MM.1S (cell line): ENCODE measurements around the gene CEACAM18.

ENCODE experiments used
- DNase-seq: peaks from one replicate; pipeline ENCODE4 v3.0.0-alpha.2; 2015
- H2AFZ ChIP-seq: fragments of 300-600 bp; sonication (generic); 2 replicates; pipeline ENCODE4 v1.6.0; 2016; ENCODE audit warnings: antibody characterized with exemption, low read length
- H3F3A ChIP-seq: fragments of 300-600 bp; sonication (generic); 2 replicates; pipeline ENCODE4 v1.6.1; 2016; ENCODE audit warnings: mild to moderate bottlenecking, antibody characterized with exemption, low read length, moderate library complexity, mixed read lengths; ENCODE audit not compliant: insufficient read depth
- H3K27ac ChIP-seq: fragments of 300-600 bp; sonication (generic); 2 replicates; pipeline ENCODE4 v1.5.1; 2016; ENCODE audit warnings: mild to moderate bottlenecking, low read length
- H3K27me3 ChIP-seq: fragments of 300-600 bp; sonication (generic); replicated peaks from 2 replicates; pipeline ENCODE4 v1.6.0; 2016; ENCODE audit warnings: low read length; ENCODE audit not compliant: insufficient read depth
- H3K36me3 ChIP-seq: fragments of 300-600 bp; sonication (generic); replicated peaks from 2 replicates; pipeline ENCODE4 v1.6.1; 2016; ENCODE audit warnings: mild to moderate bottlenecking, low read length, mixed read lengths; ENCODE audit not compliant: insufficient read depth
- H3K4me1 ChIP-seq: fragments of 300-600 bp; sonication (generic); 2 replicates; pipeline ENCODE4 v1.6.1; 2016; ENCODE audit warnings: low read length, mixed read lengths
- H3K4me2 ChIP-seq: fragments of 300-600 bp; sonication (generic); 2 replicates; pipeline ENCODE4 v1.6.0; 2016; ENCODE audit warnings: low read depth, low read length
- H3K4me3 ChIP-seq: fragments of 300-600 bp; sonication (generic); 2 replicates; pipeline ENCODE4 v1.5.1; 2016; ENCODE audit warnings: low read length, mixed read lengths
- H3K79me2 ChIP-seq: fragments of 300-600 bp; sonication (generic); 2 replicates; pipeline ENCODE4 v1.6.1; 2016; ENCODE audit warnings: mixed run types, low read length, mixed read lengths
- H3K9ac ChIP-seq: fragments of 300-600 bp; sonication (generic); 2 replicates; pipeline ENCODE4 v1.6.1; 2016; ENCODE audit warnings: low read length, mixed read lengths
- H3K9me2 ChIP-seq: fragments of 300-600 bp; sonication (generic); replicated peaks from 2 replicates; pipeline ENCODE4 v1.6.1; 2016; ENCODE audit warnings: mild to moderate bottlenecking, low read length, mixed read lengths; ENCODE audit not compliant: insufficient read depth
- H3K9me3 ChIP-seq: fragments of 300-600 bp; sonication (generic); replicated peaks from 2 replicates; pipeline ENCODE4 v1.6.1; 2016; ENCODE audit warnings: mild to moderate bottlenecking, low read length, mixed read lengths; ENCODE audit not compliant: insufficient read depth
- H4K20me1 ChIP-seq: fragments of 300-600 bp; sonication (generic); 2 replicates; pipeline ENCODE4 v1.6.1; 2016; ENCODE audit warnings: mild to moderate bottlenecking, low read length, moderate library complexity, mixed read lengths; ENCODE audit not compliant: insufficient read depth
- EZH2 ChIP-seq: fragments of 300-600 bp; sonication (generic); optimal IDR thresholded peaks from 2 replicates; pipeline ENCODE3; 2017; ENCODE audit warnings: low read depth, mild to moderate bottlenecking, antibody characterized with exemption, low read length, mixed read lengths
- EZH2phosphoT487 ChIP-seq: fragments of 300-600 bp; sonication (generic); IDR thresholded peaks from 2 replicates; pipeline ENCODE4 v1.6.1; 2018; ENCODE audit warnings: antibody characterized with exemption, low read length
- TF ChIP-seq, protein P1 (sequence below): fragments of 300-600 bp; sonication (generic); IDR thresholded peaks from 2 replicates; pipeline ENCODE4 v1.5.1; 2016; ENCODE audit warnings: antibody characterized with exemption, low read length, mixed read lengths

CEACAM18 gene

DNA sequence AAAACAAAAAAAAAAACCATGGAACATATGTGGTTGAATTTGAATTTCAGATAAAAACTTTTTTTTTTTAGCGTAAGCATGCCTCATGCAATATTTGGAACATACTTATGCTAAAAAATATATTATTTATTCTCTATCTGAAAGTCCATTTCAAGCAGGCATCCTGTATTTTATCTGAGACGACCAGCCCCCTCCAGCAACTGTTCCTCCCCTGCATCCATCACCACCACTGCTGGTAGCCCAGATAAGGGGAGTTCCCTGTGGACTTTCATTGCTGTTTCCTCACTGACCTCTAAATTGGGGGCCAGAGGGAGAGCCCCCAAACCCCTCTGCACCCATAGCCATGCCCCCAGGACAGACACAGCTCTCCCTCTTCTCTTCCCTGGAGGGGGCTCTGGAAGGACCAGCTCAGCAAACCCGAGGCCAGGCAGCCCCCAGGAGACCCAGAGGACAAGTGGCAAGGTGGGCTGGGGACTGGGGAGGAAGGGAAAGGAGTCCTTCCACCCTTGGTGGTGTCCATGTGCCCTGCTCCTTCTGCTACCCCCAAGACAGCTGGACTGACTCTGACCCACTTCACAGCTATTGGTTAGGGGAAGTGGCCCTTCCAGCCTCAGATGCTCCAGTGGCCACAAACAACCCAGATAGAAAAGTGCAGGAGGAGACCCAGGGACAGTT, 29.9 kb downstream of the CEACAM18 start:
- H3K4me2 ChIP-seq = no peak overlapping the region

DNA sequence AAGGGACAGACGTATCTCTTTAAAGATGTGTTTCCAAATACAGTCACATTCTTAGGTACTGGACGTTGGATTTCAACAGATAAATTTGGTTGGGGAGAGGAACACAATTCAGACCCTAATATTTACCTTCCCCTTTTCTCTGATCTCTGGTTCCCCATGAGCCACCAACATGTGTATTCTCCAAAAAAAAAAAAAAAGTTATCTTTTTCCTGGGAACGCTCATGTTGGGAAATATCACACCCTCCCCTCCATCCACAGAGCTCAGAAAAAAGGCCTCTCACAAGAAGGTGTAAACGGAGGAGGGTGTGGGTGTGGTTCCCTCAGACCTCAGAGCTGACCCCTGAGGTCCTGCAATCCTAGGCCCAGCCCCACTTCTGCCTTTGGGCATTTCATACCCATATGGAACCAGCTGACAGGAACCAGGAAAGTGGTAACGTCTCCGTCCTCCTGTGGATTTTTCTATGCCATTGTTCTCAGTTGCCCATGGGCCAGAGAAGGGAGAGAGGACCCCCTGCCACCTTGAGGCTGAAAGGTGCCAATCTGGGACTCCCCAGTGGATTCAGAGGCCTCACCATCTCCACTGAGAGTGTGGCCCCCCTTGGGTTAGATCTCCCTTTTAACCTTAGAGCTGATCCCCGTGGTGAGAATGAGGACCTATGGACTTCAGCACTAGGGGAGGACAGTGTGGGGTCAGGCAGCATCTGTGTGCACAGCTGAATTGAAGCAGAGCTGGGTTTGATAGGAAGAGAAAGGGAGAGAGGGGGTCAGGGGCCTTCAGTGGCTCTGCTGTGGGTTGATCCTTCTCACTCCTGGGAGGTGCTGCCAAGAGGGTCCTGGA, 31.7 kb downstream of the CEACAM18 start:
- Histone ChIP-seq H4K20me1 (no peaks in the 10 kb centered on the region; the same call in 1 of the 2 replicates), H3K27ac (no peak overlapping the region), H3K27me3 (no peaks in the 10 kb centered on the region), H3K79me2 (no peaks in the 10 kb centered on the region), H3K36me3 (no peaks in the 10 kb centered on the region), H2AFZ (no peak overlapping the region), H3K9me3 (no peaks in the 10 kb centered on the region), H3F3A (no peaks in the 10 kb centered on the region), H3K4me2 (no peak overlapping the region), H3K9me2 (no peaks in the 10 kb centered on the region), H3K4me1 (no peaks in the 10 kb centered on the region), H3K4me3 (no peak overlapping the region), H3K9ac (no peak overlapping the region)
- TF ChIP-seq, protein P1, sequence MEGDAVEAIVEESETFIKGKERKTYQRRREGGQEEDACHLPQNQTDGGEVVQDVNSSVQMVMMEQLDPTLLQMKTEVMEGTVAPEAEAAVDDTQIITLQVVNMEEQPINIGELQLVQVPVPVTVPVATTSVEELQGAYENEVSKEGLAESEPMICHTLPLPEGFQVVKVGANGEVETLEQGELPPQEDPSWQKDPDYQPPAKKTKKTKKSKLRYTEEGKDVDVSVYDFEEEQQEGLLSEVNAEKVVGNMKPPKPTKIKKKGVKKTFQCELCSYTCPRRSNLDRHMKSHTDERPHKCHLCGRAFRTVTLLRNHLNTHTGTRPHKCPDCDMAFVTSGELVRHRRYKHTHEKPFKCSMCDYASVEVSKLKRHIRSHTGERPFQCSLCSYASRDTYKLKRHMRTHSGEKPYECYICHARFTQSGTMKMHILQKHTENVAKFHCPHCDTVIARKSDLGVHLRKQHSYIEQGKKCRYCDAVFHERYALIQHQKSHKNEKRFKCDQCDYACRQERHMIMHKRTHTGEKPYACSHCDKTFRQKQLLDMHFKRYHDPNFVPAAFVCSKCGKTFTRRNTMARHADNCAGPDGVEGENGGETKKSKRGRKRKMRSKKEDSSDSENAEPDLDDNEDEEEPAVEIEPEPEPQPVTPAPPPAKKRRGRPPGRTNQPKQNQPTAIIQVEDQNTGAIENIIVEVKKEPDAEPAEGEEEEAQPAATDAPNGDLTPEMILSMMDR = no peak
- TF ChIP-seq EZH2phosphoT487 = no peak
- TF ChIP-seq EZH2 = no peak
- DNase-seq = no peak

More for the DNA sequence above, 29.9 kb downstream of the CEACAM18 start:
- Histone ChIP-seq H3K9ac (no peak overlapping the region), H3K9me3 (no peaks in the 10 kb centered on the region), H3K27ac (no peak overlapping the region), H4K20me1 (no peaks in the 10 kb centered on the region; the same call in 1 of the 2 replicates), H3F3A (no peaks in the 10 kb centered on the region), H3K4me1 (no peaks in the 10 kb centered on the region), H3K27me3 (no peaks in the 10 kb centered on the region), H2AFZ (no peak overlapping the region), H3K4me3 (no peak overlapping the region), H3K79me2 (no peaks in the 10 kb centered on the region), H3K9me2 (no peaks in the 10 kb centered on the region), H3K36me3 (no peaks in the 10 kb centered on the region)
- DNase-seq = no peak
- TF ChIP-seq EZH2 (no peak), EZH2phosphoT487 (no peak)
- TF ChIP-seq, protein P1 = no peak

DNA sequence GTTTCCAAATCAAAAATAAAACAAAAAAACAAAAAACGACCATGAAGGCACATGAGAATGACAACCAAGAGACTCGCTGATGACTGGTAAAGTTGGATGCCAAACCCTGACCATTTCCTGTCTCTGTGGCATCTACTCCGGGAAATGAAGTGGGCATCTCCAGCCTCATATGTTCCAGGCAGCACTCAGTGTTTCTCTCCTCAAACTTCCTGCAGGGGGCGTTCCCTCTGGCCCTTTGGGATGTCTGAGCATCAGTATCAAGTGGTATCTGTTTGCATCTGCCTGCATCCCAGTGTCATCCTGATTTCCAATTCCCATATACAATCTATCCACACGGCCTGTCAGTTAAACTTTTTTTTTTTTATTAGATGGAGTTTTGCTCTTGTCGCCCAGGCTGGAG, 33.0 kb downstream of the CEACAM18 start:
- Histone ChIP-seq H2AFZ (no peak overlapping the region), H3K4me3 (no peak overlapping the region), H3K79me2 (no peaks in the 10 kb centered on the region), H3K27ac (no peak overlapping the region), H3F3A (no peaks in the 10 kb centered on the region), H3K36me3 (no peaks in the 10 kb centered on the region), H3K27me3 (no peaks in the 10 kb centered on the region), H3K4me2 (no peak overlapping the region), H3K4me1 (no peaks in the 10 kb centered on the region), H3K9ac (no peak overlapping the region), H3K9me2 (no peaks in the 10 kb centered on the region), H3K9me3 (no peaks in the 10 kb centered on the region), H4K20me1 (no peaks in the 10 kb centered on the region; the same call in 1 of the 2 replicates)
- TF ChIP-seq EZH2phosphoT487 = no peak
- no peak for TF ChIP-seq EZH2
- TF ChIP-seq, protein P1 = no peak
- DNase-seq = no peak
